Mesendoderm (in vitro differentiated cells): ENCODE measurements around the gene DDR1.
A peak's percentile ranks its signal among the peaks of the same experiment; 100 is the strongest.

Experiments used
- DNase-seq: peaks from one replicate; pipeline ENCODE4 v3.0.0; 2013
- H2AK5ac ChIP-seq: 2 replicates; pipeline ENCODE4 v1.6.1; 2013; ENCODE audit warnings: low read length, inconsistent platforms
- H2BK120ac ChIP-seq: 2 replicates; pipeline ENCODE4 v1.6.1; 2013; ENCODE audit warnings: low read depth, mild to moderate bottlenecking, low read length, moderate library complexity, mixed read lengths
- H2BK15ac ChIP-seq: replicated peaks from 2 replicates; pipeline ENCODE4 v1.6.1; 2013; ENCODE audit warnings: low read depth, mild to moderate bottlenecking, moderate library complexity
- H2BK5ac ChIP-seq: 2 replicates; pipeline ENCODE4 v1.6.1; 2013; ENCODE audit warnings: low read length, inconsistent platforms
- H3K18ac ChIP-seq: 2 replicates; pipeline ENCODE4 v1.6.1; 2013; ENCODE audit warnings: mild to moderate bottlenecking, low read length, mixed read lengths
- H3K23ac ChIP-seq: one replicate; pipeline ENCODE4 v1.6.1; 2013; ENCODE audit warnings: low read length
- H3K27ac ChIP-seq: 2 replicates; pipeline ENCODE4 v1.5.1; 2013; ENCODE audit warnings: low read depth, mild to moderate bottlenecking, inconsistent platforms, low read length, moderate library complexity
- H3K27me3 ChIP-seq: 2 replicates; pipeline ENCODE4 v1.6.1; 2013; ENCODE audit warnings: low read length, control low read depth, mild to moderate bottlenecking, inconsistent platforms; ENCODE audit not compliant: insufficient read depth, poor library complexity
- H3K36me3 ChIP-seq: 2 replicates; pipeline ENCODE4 v1.6.1; 2013; ENCODE audit warnings: low read length, inconsistent platforms; ENCODE audit not compliant: control insufficient read depth, insufficient read depth
- H3K4ac ChIP-seq: one replicate; pipeline ENCODE4 v1.6.1; 2013; ENCODE audit warnings: low read depth, mild to moderate bottlenecking, low read length, moderate library complexity
- H3K4me1 ChIP-seq: 2 replicates; pipeline ENCODE4 v1.6.1; 2013; ENCODE audit warnings: low read depth, low read length, inconsistent platforms; ENCODE audit not compliant: control insufficient read depth
- H3K4me2 ChIP-seq: 2 replicates; pipeline ENCODE4 v1.6.1; 2013; ENCODE audit warnings: low read length
- H3K4me3 ChIP-seq: 2 replicates; pipeline ENCODE4 v1.5.1; 2013; ENCODE audit warnings: mild to moderate bottlenecking, low read length
- H3K56ac ChIP-seq: one replicate; pipeline ENCODE4 v1.6.1; 2013; ENCODE audit warnings: low read length
- H3K79me1 ChIP-seq: 2 replicates; pipeline ENCODE4 v1.6.1; 2013; ENCODE audit warnings: low read length, inconsistent platforms
- H3K79me2 ChIP-seq: 2 replicates; pipeline ENCODE4 v1.6.1; 2013; ENCODE audit warnings: mild to moderate bottlenecking, low read length; ENCODE audit not compliant: control insufficient read depth, insufficient read depth
- H3K9ac ChIP-seq: 2 replicates; pipeline ENCODE4 v1.6.1; 2013; ENCODE audit warnings: low read length, inconsistent platforms
- H4K5ac ChIP-seq: one replicate; pipeline ENCODE4 v1.6.1; 2013; ENCODE audit warnings: low read length
- H4K8ac ChIP-seq: one replicate; pipeline ENCODE4 v1.6.1; 2013; ENCODE audit warnings: low read depth, mild to moderate bottlenecking, control low read depth, low read length, moderate library complexity
- WGBS: extraction: QIAGEN DNeasy Blood & Tissue Kit; methylation state at CpG from one replicate; pipeline ENCODE4 v1.1.7; 2013; ENCODE audit warnings: low lambda C conversion rate, missing lambda C conversion rate; ENCODE audit not compliant: insufficient coverage; ENCODE audit errors: extremely low coverage; 5-methylcytosine and 5-hydroxymethylcytosine counted together

DDR1 gene

GRCh38 chr6:30879684-30880427 is 4.5 kb upstream of the DDR1 start:
- H3K27ac ChIP-seq: no peak overlapping the region
- no peak overlapping the region for H3K4me2 ChIP-seq
- WGBS: no CpG with 5 or more reads among the region's 8 CpGs
- no peak overlapping the region for H3K23ac ChIP-seq
- H3K79me2 ChIP-seq: peaks cover 10% of the 10 kb centered on the region
- H3K27me3 ChIP-seq: no peaks in the 10 kb centered on the region
- H3K4me1 ChIP-seq: peaks cover 21% of the 10 kb centered on the region
- no peaks in the 10 kb centered on the region for H3K36me3 ChIP-seq
- H2BK120ac ChIP-seq: no peak overlapping the region
- H2BK15ac ChIP-seq: no peak overlapping the region
- H3K4me3 ChIP-seq: no peak overlapping the region
- H3K79me1 ChIP-seq: peaks cover 3% of the 10 kb centered on the region
- H3K9ac ChIP-seq: no peak overlapping the region
- H4K5ac ChIP-seq: no peak overlapping the region
- H4K8ac ChIP-seq: no peak overlapping the region
- H3K56ac ChIP-seq: peak overlapping the region; percentile 86
- H2BK5ac ChIP-seq: no peak overlapping the region
- DNase-seq: peak; percentile 41
- no peak overlapping the region for H2AK5ac ChIP-seq
- H3K4ac ChIP-seq: no peak overlapping the region
- no peak overlapping the region for H3K18ac ChIP-seq

DNA sequence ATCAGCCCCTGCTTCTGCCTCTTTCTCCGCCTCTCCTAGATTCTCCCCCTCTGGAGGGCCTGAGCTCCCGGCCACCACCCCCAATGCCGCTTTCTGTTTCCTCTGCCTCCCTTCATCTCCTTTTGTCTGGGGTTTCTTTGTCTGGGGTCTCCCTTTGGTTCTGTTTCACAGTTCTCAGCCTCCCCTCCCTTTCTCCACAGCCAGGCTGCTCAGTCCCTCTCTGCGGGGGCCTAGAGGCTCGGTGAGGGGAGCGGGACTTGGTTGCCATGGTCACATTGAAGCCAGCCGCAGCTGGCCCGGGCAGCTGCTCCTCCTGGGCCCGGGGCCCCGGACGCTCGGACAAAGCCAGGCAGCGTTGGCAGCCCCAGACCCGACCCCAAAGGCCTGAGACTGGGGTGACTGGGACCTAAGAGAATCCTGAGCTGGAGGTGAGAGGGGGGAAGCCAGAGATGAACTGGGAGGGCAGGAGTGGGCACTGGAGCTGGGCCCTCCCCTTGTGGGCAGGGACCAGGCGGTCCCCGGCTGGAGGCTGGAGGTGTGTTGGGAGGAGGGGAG is 3.5 kb upstream of the DDR1 start:
- H3K27me3 ChIP-seq: no peaks in the 10 kb centered on the region
- H3K18ac ChIP-seq: peak overlapping the region; percentile 2
- H3K4ac ChIP-seq: peak overlapping the region; percentile 70
- H3K79me1 ChIP-seq: peaks cover 7% of the 10 kb centered on the region
- no CpG with 5 or more reads among the region's 16 CpGs for WGBS
- peak overlapping the region; percentile 71 for H3K4me2 ChIP-seq
- no peak overlapping the region for H4K8ac ChIP-seq
- no peaks in the 10 kb centered on the region for H3K36me3 ChIP-seq
- DNase-seq: peak; percentile 73
- H3K79me2 ChIP-seq: peaks cover 20% of the 10 kb centered on the region
- H3K27ac ChIP-seq: no peak overlapping the region
- H2BK5ac ChIP-seq: no peak overlapping the region
- H2AK5ac ChIP-seq: no peak overlapping the region
- H3K4me3 ChIP-seq: peak overlapping the region; percentile 6
- H3K56ac ChIP-seq: peak overlapping the region; percentile 86
- peaks cover 26% of the 10 kb centered on the region for H3K4me1 ChIP-seq
- peak overlapping the region; percentile 55 for H3K9ac ChIP-seq
- no peak overlapping the region for H2BK120ac ChIP-seq
- H3K23ac ChIP-seq: peak overlapping the region; percentile 6
- H4K5ac ChIP-seq: no peak overlapping the region
- H2BK15ac ChIP-seq: no peak overlapping the region

DNA sequence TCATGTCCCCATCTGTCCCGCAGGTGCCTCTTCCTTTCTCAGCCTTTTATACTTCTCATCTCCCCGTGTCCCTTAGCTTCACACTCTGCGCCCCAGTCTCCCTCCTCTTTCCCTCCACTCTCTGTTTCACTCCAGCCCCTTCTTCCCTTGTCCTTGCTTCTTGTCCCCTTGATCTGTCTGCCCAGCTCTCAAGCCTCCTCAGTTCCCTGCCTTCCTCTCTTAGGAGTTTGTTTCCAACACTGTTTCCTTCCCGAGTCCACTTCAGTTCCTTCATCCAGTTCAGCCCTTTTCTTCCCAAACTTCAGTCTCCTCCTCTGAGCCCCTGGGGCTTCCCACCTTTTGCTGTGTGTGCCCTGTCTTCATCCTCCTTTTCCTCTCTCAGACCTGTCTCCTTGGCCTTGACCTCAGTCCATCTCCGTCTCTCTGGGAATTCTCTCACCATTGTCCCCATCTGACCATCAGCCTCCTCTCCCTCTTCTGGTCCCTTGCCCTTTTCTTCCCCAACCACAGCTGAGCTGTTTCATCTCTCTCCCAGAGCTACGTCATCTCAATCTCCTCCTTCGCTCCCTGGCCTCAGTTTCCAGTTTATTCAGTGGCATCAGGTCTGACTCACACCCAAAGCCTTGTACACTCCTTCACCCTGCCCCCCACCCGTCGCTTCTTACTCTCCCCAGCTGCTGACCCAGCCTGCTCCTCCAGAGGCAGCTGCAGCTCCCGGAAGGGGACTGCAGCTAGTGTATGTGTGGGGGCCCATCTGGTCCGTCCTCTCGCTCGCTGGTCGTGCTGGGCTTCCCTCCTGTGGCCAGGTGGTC is 2.7 kb upstream of the DDR1 start:
- WGBS: no CpG with 5 or more reads among the region's 14 CpGs
- Histone ChIP-seq H3K27me3 (no peaks in the 10 kb centered on the region), H3K79me2 (peaks cover 24% of the 10 kb centered on the region), H3K18ac (peak overlapping the region; percentile 2), H3K4me1 (peaks cover 29% of the 10 kb centered on the region), H3K27ac (peak overlapping the region; percentile 40), H3K4me2 (peak overlapping the region; percentile 14), H3K79me1 (peaks cover 7% of the 10 kb centered on the region), H4K8ac (no peak overlapping the region), H3K23ac (peak overlapping the region; percentile 33), H3K56ac (peak overlapping the region; percentile 85), H2BK15ac (no peak overlapping the region), H3K9ac (peak overlapping the region; percentile 55), H3K4me3 (no peak overlapping the region), H3K4ac (no peak overlapping the region), H2BK120ac (no peak overlapping the region), H2BK5ac (peak overlapping the region; percentile 23), H4K5ac (peak overlapping the region; percentile 52), H3K36me3 (no peaks in the 10 kb centered on the region), H2AK5ac (peak overlapping the region; percentile 90)
- peak; percentile 37 for DNase-seq

DNA sequence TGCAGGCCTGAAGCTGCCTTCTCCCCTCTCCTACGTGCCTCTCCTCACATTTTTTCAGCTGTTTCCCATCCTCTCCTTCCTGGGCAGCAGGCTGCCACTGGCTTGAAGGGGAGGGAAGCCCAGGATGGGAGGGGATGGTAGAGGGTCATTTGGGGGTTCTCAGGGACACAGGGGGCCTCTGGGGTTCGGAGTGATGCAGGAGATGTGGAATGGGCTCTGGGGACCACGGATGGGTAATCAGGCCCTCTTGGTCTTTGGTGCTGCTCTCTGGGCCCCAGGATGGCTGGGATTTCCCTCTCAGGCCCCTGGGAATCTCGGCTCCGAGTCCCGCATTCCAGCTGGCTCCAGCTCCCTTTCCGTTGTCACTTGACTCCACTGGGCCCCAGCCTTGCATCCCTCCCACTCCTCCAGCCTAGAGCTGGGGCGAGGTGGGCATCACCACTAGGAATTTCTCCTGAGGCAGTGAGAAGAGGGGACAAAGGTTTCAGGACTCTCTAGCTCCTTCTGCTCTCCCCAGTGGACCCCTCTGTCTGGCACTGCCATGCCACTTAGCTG is 2.0 kb upstream of the DDR1 start:
- Histone ChIP-seq H3K27ac (peak overlapping the region; percentile 40), H3K4me1 (peaks cover 32% of the 10 kb centered on the region), H3K79me2 (peaks cover 28% of the 10 kb centered on the region), H3K4ac (no peak overlapping the region), H3K4me3 (no peak overlapping the region), H2AK5ac (no peak overlapping the region), H3K27me3 (no peaks in the 10 kb centered on the region), H4K5ac (no peak overlapping the region), H3K4me2 (no peak overlapping the region), H3K36me3 (no peaks in the 10 kb centered on the region), H2BK120ac (no peak overlapping the region), H3K18ac (peak overlapping the region; percentile 2), H3K23ac (no peak overlapping the region), H2BK15ac (no peak overlapping the region), H4K8ac (no peak overlapping the region), H2BK5ac (peak overlapping the region; percentile 14), H3K79me1 (peaks cover 7% of the 10 kb centered on the region), H3K9ac (peak overlapping the region; percentile 55), H3K56ac (peak overlapping the region; percentile 85)
- peak; percentile 78 for DNase-seq
- no CpG with 5 or more reads among the region's 8 CpGs for WGBS

GRCh38 chr6:30882759-30883684 is 1.3 kb upstream of the DDR1 start:
- H3K23ac ChIP-seq: peak overlapping the region; percentile 94
- H3K4me1 ChIP-seq: peaks cover 30% of the 10 kb centered on the region
- peak overlapping the region; percentile 60 for H3K4ac ChIP-seq
- H4K8ac ChIP-seq: no peak overlapping the region
- H3K27me3 ChIP-seq: no peaks in the 10 kb centered on the region
- H3K27ac ChIP-seq: peak overlapping the region; percentile 61
- H3K79me1 ChIP-seq: peaks cover 7% of the 10 kb centered on the region
- no peak overlapping the region for H2BK120ac ChIP-seq
- peak; percentile 90 for DNase-seq
- peak overlapping the region; percentile 69 for H3K4me2 ChIP-seq
- no CpG with 5 or more reads among the region's 15 CpGs for WGBS
- H2BK5ac ChIP-seq: peak overlapping the region; percentile 68
- peak overlapping the region; percentile 96 for H3K18ac ChIP-seq
- H4K5ac ChIP-seq: no peak overlapping the region
- peaks cover 33% of the 10 kb centered on the region for H3K79me2 ChIP-seq
- H3K56ac ChIP-seq: peak overlapping the region; percentile 85
- H3K4me3 ChIP-seq: peak overlapping the region; percentile 47
- H2BK15ac ChIP-seq: no peak overlapping the region
- H3K36me3 ChIP-seq: no peaks in the 10 kb centered on the region
- H2AK5ac ChIP-seq: peak overlapping the region; percentile 95
- H3K9ac ChIP-seq: peak overlapping the region; percentile 77
